ENCODE measurements around the gene ATP6AP1.

The ATP6AP1 gene

GRCh38 chrX:154443479-154443910 is 15.0 kb downstream of the ATP6AP1 start:
- Histone ChIP-seq H3K27ac (ENCODE audit: low read depth, low read length) (peak overlapping the region; percentile 7), H3K36me3 (ENCODE audit: insufficient read depth, low read length) (peaks cover 31% of the 10 kb centered on the region), H3K27me3 (ENCODE audit: control insufficient read depth in 1 of 2, insufficient read depth in 2 of 2, low read length in 2 of 2) (peaks cover 0 to 5% of the 10 kb centered on the region in 2 donors), H3K9me3 (ENCODE audit: low read length) (no peaks in the 10 kb centered on the region), H3K4me1 (ENCODE audit: insufficient read depth, low read length) (peaks cover 13% of the 10 kb centered on the region), H3K9ac (ENCODE audit: low read length) (no peak overlapping the region), H3K4me3 (ENCODE audit: low read depth in 1 of 2, low read length in 2 of 2) (no peak overlapping the region)

- peak within 1 kb of the TSS; percentile 41 to 47 for H3K4me3 ChIP-seq (ENCODE audit: low read depth in 1 of 2, low read length in 2 of 2)
- H3K36me3 ChIP-seq (ENCODE audit: insufficient read depth, low read length) = peaks cover 31% of the 10 kb centered on the region
- peak within 1 kb of the TSS; percentile 39 for H3K9ac ChIP-seq (ENCODE audit: low read length)
- H3K9me3 ChIP-seq (ENCODE audit: low read length) = no peaks in the 10 kb centered on the region
- H3K4me1 ChIP-seq (ENCODE audit: insufficient read depth, low read length) = peaks cover 10% of the 10 kb centered on the region
- H3K27me3 ChIP-seq (ENCODE audit: control insufficient read depth in 1 of 2, insufficient read depth in 2 of 2, low read length in 2 of 2) = peaks cover 0 to 5% of the 10 kb centered on the region in 2 donors
- peak within 1 kb of the TSS; percentile 63 for H3K27ac ChIP-seq (ENCODE audit: low read depth, low read length)
Observed at GRCh38 chrX:154443992-154444754, 15.7 kb downstream of the ATP6AP1 start, which contains the start of gene FAM50A. Gene FAM50A, plus strand, starts transcription at chrX:154444141. Its CDS starts 95 bp downstream, at chrX:154444236.

GRCh38 chrX:154444755-154445246 is 16.3 kb downstream of the ATP6AP1 start:
- H3K27me3 ChIP-seq (ENCODE audit: control insufficient read depth in 1 of 2, insufficient read depth in 2 of 2, low read length in 2 of 2) = peaks cover 0 to 5% of the 10 kb centered on the region in 2 donors
- peak overlapping the region; percentile 41 to 47 for H3K4me3 ChIP-seq (ENCODE audit: low read depth in 1 of 2, low read length in 2 of 2)
- H3K4me1 ChIP-seq (ENCODE audit: insufficient read depth, low read length) = peaks cover 10% of the 10 kb centered on the region
- H3K27ac ChIP-seq (ENCODE audit: low read depth, low read length) = peak overlapping the region; percentile 63
- H3K9ac ChIP-seq (ENCODE audit: low read length) = peak overlapping the region; percentile 39
- peaks cover 31% of the 10 kb centered on the region for H3K36me3 ChIP-seq (ENCODE audit: insufficient read depth, low read length)
- H3K9me3 ChIP-seq (ENCODE audit: low read length) = no peaks in the 10 kb centered on the region

GRCh38 chrX:154445776-154446175 is 17.3 kb downstream of the ATP6AP1 start:
- no peak overlapping the region for H3K27ac ChIP-seq (ENCODE audit: low read depth, low read length)
- H3K27me3 ChIP-seq (ENCODE audit: control insufficient read depth in 1 of 2, insufficient read depth in 2 of 2, low read length in 2 of 2) = peaks cover 0 to 5% of the 10 kb centered on the region in 2 donors
- no peaks in the 10 kb centered on the region for H3K9me3 ChIP-seq (ENCODE audit: low read length)
- peaks cover 24% of the 10 kb centered on the region for H3K36me3 ChIP-seq (ENCODE audit: insufficient read depth, low read length)
- no peak overlapping the region for H3K4me3 ChIP-seq (ENCODE audit: low read depth in 1 of 2, low read length in 2 of 2)
- H3K9ac ChIP-seq (ENCODE audit: low read length) = no peak overlapping the region
- H3K4me1 ChIP-seq (ENCODE audit: insufficient read depth, low read length) = peaks cover 10% of the 10 kb centered on the region

GRCh38 chrX:154446430-154446829 is 18.0 kb downstream of the ATP6AP1 start:
- peaks cover 20% of the 10 kb centered on the region for H3K36me3 ChIP-seq (ENCODE audit: insufficient read depth, low read length)
- H3K27ac ChIP-seq (ENCODE audit: low read depth, low read length) = no peak overlapping the region
- no peak overlapping the region for H3K4me3 ChIP-seq (ENCODE audit: low read depth in 1 of 2, low read length in 2 of 2)
- H3K4me1 ChIP-seq (ENCODE audit: insufficient read depth, low read length) = peaks cover 10% of the 10 kb centered on the region
- no peaks in the 10 kb centered on the region for H3K9me3 ChIP-seq (ENCODE audit: low read length)
- peaks cover 0 to 5% of the 10 kb centered on the region in 2 donors for H3K27me3 ChIP-seq (ENCODE audit: control insufficient read depth in 1 of 2, insufficient read depth in 2 of 2, low read length in 2 of 2)
- no peak overlapping the region for H3K9ac ChIP-seq (ENCODE audit: low read length)

GRCh38 chrX:154448484-154448883 is 20.0 kb downstream of the ATP6AP1 start:
- Histone ChIP-seq H3K36me3 (ENCODE audit: insufficient read depth, low read length) (peaks cover 6% of the 10 kb centered on the region), H3K9ac (ENCODE audit: low read length) (no peak overlapping the region), H3K27me3 (ENCODE audit: control insufficient read depth in 1 of 2, insufficient read depth in 2 of 2, low read length in 2 of 2) (peaks cover 0 to 5% of the 10 kb centered on the region in 2 donors), H3K27ac (ENCODE audit: low read depth, low read length) (no peak overlapping the region), H3K4me3 (ENCODE audit: low read depth in 1 of 2, low read length in 2 of 2) (no peak overlapping the region), H3K4me1 (ENCODE audit: insufficient read depth, low read length) (peaks cover 10% of the 10 kb centered on the region), H3K9me3 (ENCODE audit: low read length) (no peaks in the 10 kb centered on the region)

GRCh38 chrX:154449618-154450017 is 21.1 kb downstream of the ATP6AP1 start:
- H3K9ac ChIP-seq (ENCODE audit: low read length) = no peak overlapping the region
- H3K9me3 ChIP-seq (ENCODE audit: low read length) = no peaks in the 10 kb centered on the region
- no peak overlapping the region for H3K4me3 ChIP-seq (ENCODE audit: low read depth in 1 of 2, low read length in 2 of 2)
- peaks cover 10% of the 10 kb centered on the region for H3K4me1 ChIP-seq (ENCODE audit: insufficient read depth, low read length)
- H3K27me3 ChIP-seq (ENCODE audit: control insufficient read depth in 1 of 2, insufficient read depth in 2 of 2, low read length in 2 of 2) = peaks cover 0 to 3% of the 10 kb centered on the region in 2 donors
- H3K36me3 ChIP-seq (ENCODE audit: insufficient read depth, low read length) = peaks cover 6% of the 10 kb centered on the region
- H3K27ac ChIP-seq (ENCODE audit: low read depth, low read length) = no peak overlapping the region

GRCh38 chrX:154450312-154450711 is 21.8 kb downstream of the ATP6AP1 start:
- Histone ChIP-seq H3K27ac (ENCODE audit: low read depth, low read length) (no peak overlapping the region), H3K9me3 (ENCODE audit: low read length) (no peaks in the 10 kb centered on the region), H3K9ac (ENCODE audit: low read length) (no peak overlapping the region), H3K4me1 (ENCODE audit: insufficient read depth, low read length) (peaks cover 4% of the 10 kb centered on the region), H3K4me3 (ENCODE audit: low read depth in 1 of 2, low read length in 2 of 2) (no peak overlapping the region), H3K36me3 (ENCODE audit: insufficient read depth, low read length) (peaks cover 6% of the 10 kb centered on the region), H3K27me3 (ENCODE audit: control insufficient read depth in 1 of 2, insufficient read depth in 2 of 2, low read length in 2 of 2) (no peaks in the 10 kb centered on the region)

GRCh38 chrX:154452823-154453222 is 24.3 kb downstream of the ATP6AP1 start:
- Histone ChIP-seq H3K9me3 (ENCODE audit: low read length) (no peaks in the 10 kb centered on the region), H3K36me3 (ENCODE audit: insufficient read depth, low read length) (no peaks in the 10 kb centered on the region), H3K27me3 (ENCODE audit: control insufficient read depth in 1 of 2, insufficient read depth in 2 of 2, low read length in 2 of 2) (no peaks in the 10 kb centered on the region), H3K27ac (ENCODE audit: low read depth, low read length) (no peak overlapping the region), H3K4me1 (ENCODE audit: insufficient read depth, low read length) (no peaks in the 10 kb centered on the region), H3K9ac (ENCODE audit: low read length) (no peak overlapping the region), H3K4me3 (ENCODE audit: low read depth in 1 of 2, low read length in 2 of 2) (no peak overlapping the region)

- Histone ChIP-seq H3K9ac (ENCODE audit: low read length) (no peak overlapping the region), H3K27ac (ENCODE audit: low read depth, low read length) (no peak overlapping the region), H3K4me3 (ENCODE audit: low read depth in 1 of 2, low read length in 2 of 2) (peak overlapping the region in 1 of 2 donors; percentile 27), H3K4me1 (ENCODE audit: insufficient read depth, low read length) (no peaks in the 10 kb centered on the region), H3K36me3 (ENCODE audit: insufficient read depth, low read length) (no peaks in the 10 kb centered on the region), H3K27me3 (ENCODE audit: control insufficient read depth in 1 of 2, insufficient read depth in 2 of 2, low read length in 2 of 2) (no peaks in the 10 kb centered on the region), H3K9me3 (ENCODE audit: low read length) (no peaks in the 10 kb centered on the region)
Observed at GRCh38 chrX:154457491-154458115, 29.1 kb downstream of the ATP6AP1 start.

GRCh38 chrX:154458116-154458953 is 29.9 kb downstream of the ATP6AP1 start, which contains the start of gene PLXNA3:
Gene PLXNA3, plus strand, starts transcription at chrX:154458281. Its CDS starts 1,903 bp downstream, at chrX:154460184.
- H3K27ac ChIP-seq (ENCODE audit: low read depth, low read length) = peak within 1 kb of the TSS; percentile 63

More at GRCh38 chrX:154458116-154458953, 29.9 kb downstream of the ATP6AP1 start, which contains the start of gene PLXNA3:
- H3K4me1 ChIP-seq (ENCODE audit: insufficient read depth, low read length) = no peaks in the 10 kb centered on the region
- H3K4me3 ChIP-seq (ENCODE audit: low read depth in 1 of 2, low read length in 2 of 2) = peak within 1 kb of the TSS; percentile 59 to 64
- H3K9ac ChIP-seq (ENCODE audit: low read length) = no peak within 1 kb of the TSS
- H3K36me3 ChIP-seq (ENCODE audit: insufficient read depth, low read length) = no peaks in the 10 kb centered on the region
- H3K27me3 ChIP-seq (ENCODE audit: control insufficient read depth in 1 of 2, insufficient read depth in 2 of 2, low read length in 2 of 2) = no peaks in the 10 kb centered on the region
- H3K9me3 ChIP-seq (ENCODE audit: low read length) = no peaks in the 10 kb centered on the region

Measured in muscle layer of colon (tissue), 2 donors.